CD8-positive, alpha-beta memory T cell (primary cell): ENCODE data around the gene TPM4. TPM values are rescaled to one million over a fixed set of nuclear protein-coding genes. Genes with fewer than 3 reads are reported as not detected.

ENCODE experiments used
- CTCF ChIA-PET: fragments of 350-600 bp; sonication (Branson Sonifier 250); formaldehyde crosslinking; loops from one replicate; lab custom pipeline; 2021; ENCODE audit warnings: antibody characterized with exemption; lab: Charles Lee
- POLR2A ChIA-PET: fragments of 350-600 bp; sonication (Branson Sonifier 250); formaldehyde crosslinking; loops from one replicate; lab custom pipeline; 2021; ENCODE audit warnings: antibody characterized with exemption; lab: Charles Lee
- DNase-seq, 5 donors: peaks; one replicate each; pipeline versions ENCODE4 v3.0.0 to v3.0.0-alpha.2; 2020 to 2022; ENCODE audit warnings: mixed read lengths in 1 of 5
- H3K27ac ChIP-seq: one replicate; pipeline ENCODE4 v1.7.0; 2013; ENCODE audit warnings: low read depth, mild to moderate bottlenecking, low read length, moderate library complexity
- H3K27me3 ChIP-seq: 2 replicates; pipeline ENCODE4 v1.7.0; 2013; ENCODE audit warnings: low read length, mild to moderate bottlenecking; ENCODE audit not compliant: insufficient read depth, poor library complexity, severe bottlenecking
- H3K36me3 ChIP-seq: 2 replicates; pipeline ENCODE4 v1.7.0; 2013; ENCODE audit warnings: mild to moderate bottlenecking, low read length, moderate library complexity; ENCODE audit not compliant: insufficient read depth
- H3K4me1 ChIP-seq: 2 replicates; pipeline ENCODE4 v1.7.0; 2013; ENCODE audit warnings: mild to moderate bottlenecking, low read length, moderate library complexity; ENCODE audit not compliant: insufficient read depth
- H3K4me3 ChIP-seq: 2 replicates; pipeline ENCODE4 v1.7.0; 2013; ENCODE audit warnings: mild to moderate bottlenecking, low read length
- H3K9me3 ChIP-seq: 2 replicates; pipeline ENCODE4 v1.7.0; 2013; ENCODE audit warnings: mild to moderate bottlenecking, low read length
- H3K27ac Mint-ChIP-seq, 8 donors: one replicate each; pipeline ENCODE4 v1.8.0; 2020 to 2021; ENCODE audit warnings: mixed read lengths in 8 of 8, mild to moderate bottlenecking in 6 of 8, inconsistent platforms in 3 of 8, moderate library complexity in 3 of 8
- H3K27me3 Mint-ChIP-seq, 2 donors: one replicate each; pipeline ENCODE4 v1.8.0; 2020 to 2021; ENCODE audit warnings: mixed read lengths in 2 of 2, mild to moderate bottlenecking in 1 of 2, moderate library complexity in 1 of 2
- H3K36me3 Mint-ChIP-seq, 3 donors: one replicate each; pipeline ENCODE4 v1.8.0; 2020 to 2021; ENCODE audit warnings: mixed read lengths in 3 of 3, inconsistent platforms in 1 of 3, mild to moderate bottlenecking in 1 of 3
- H3K4me1 Mint-ChIP-seq, 3 donors: one replicate each; pipeline ENCODE4 v1.8.0; 2020 to 2021; ENCODE audit warnings: mixed read lengths in 3 of 3, inconsistent platforms in 1 of 3, mild to moderate bottlenecking in 1 of 3
- H3K4me3 Mint-ChIP-seq, 7 donors: one replicate each; pipeline ENCODE4 v1.8.0; 2020 to 2021; ENCODE audit warnings: mixed read lengths in 7 of 7, mild to moderate bottlenecking in 6 of 7, moderate library complexity in 4 of 7, inconsistent platforms in 2 of 7
- H3K9me3 Mint-ChIP-seq, 5 donors: one replicate each; pipeline ENCODE4 v1.8.0; 2020 to 2022; ENCODE audit warnings: mixed read lengths in 5 of 5, mild to moderate bottlenecking in 3 of 5, moderate library complexity in 2 of 5, inconsistent platforms in 1 of 5
- polyA plus RNA-seq: library from polyadenylated mRNA; unstranded; fragments of 300-500 nt; fragmentation: Illumina TruSeq; gene quantifications from one replicate; pipeline ENCODE4 v1.2.3, GENCODE V29; 2021
- total RNA-seq, 2 experiments: library from RNA; stranded (reverse); gene quantifications; one replicate each; pipeline ENCODE4 v1.2.3, GENCODE V29; 2021

Gene TPM4
- total and polyA plus RNA-seq, 3 experiments from 2014 or later, result 127 to 270 (median 259) TPM

DNA sequence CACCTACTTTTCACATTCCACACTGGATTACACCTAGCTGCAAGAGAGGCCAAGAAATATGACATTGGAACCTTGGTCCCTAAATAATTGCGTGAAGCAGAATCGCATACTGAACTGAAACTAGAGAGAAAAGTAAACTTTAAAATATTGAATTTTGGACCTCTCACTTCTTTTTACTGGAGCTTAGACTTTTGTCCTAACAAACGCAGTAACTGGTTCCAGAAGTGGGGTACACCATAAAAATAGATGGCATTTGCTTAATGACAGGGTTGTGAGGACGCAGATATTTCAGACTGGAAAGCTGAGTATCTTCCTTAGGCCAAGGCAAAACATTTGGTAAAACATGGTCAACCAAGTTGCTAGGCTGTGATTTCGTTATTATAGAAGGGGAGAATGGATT lies 19.2 kb upstream of the TPM4 start:
- H3K27ac Mint-ChIP-seq, result no peak overlapping the region
- peaks cover 0 to 7% (median 1%) of the 10 kb centered on the region in 3 donors for H3K36me3 Mint-ChIP-seq
- POLR2A ChIA-PET, result no interaction called here
- H3K9me3 Mint-ChIP-seq, result peaks cover 0 to 8% (median 2%) of the 10 kb centered on the region in 5 donors
- Histone ChIP-seq H3K4me3 (no peak overlapping the region), H3K36me3 (no peaks in the 10 kb centered on the region), H3K4me1 (no peaks in the 10 kb centered on the region), H3K27me3 (no peaks in the 10 kb centered on the region), H3K9me3 (no peaks in the 10 kb centered on the region), H3K27ac (no peak overlapping the region)
- H3K4me1 Mint-ChIP-seq, result peaks cover 5 to 9% (median 5%) of the 10 kb centered on the region in 3 donors
- H3K4me3 Mint-ChIP-seq, result no peak overlapping the region
- CTCF ChIA-PET, result interaction anchor here (0.6 to 1.8 kb wide), 2 partner anchors 16 to 88 kb away, joined by 3 to 5 read pairs; no protein-coding TSS in a partner anchor
- no peak for DNase-seq
- H3K27me3 Mint-ChIP-seq, result peaks cover 0 to 4% of the 10 kb centered on the region in 2 donors

GRCh38 chr19:16060294-16060693 lies 16.0 kb upstream of the TPM4 start:
- ChIA-PET CTCF (interaction anchor here (1.2 to 8.2 kb wide), 3 partner anchors 14 to 51 kb away, joined by 3 to 71 read pairs (median 65); partner anchors contain the start of gene TPM4), POLR2A (interaction anchor here (0.9 to 1.0 kb wide), 2 partner anchors 10 to 53 kb away, joined by 3 to 4 read pairs; no protein-coding TSS in a partner anchor)
- peaks cover 3% of the 10 kb centered on the region for H3K4me1 ChIP-seq
- DNase-seq, result no peak
- H3K27me3 ChIP-seq, result no peaks in the 10 kb centered on the region
- peaks cover 0 to 4% of the 10 kb centered on the region in 2 donors for H3K27me3 Mint-ChIP-seq
- H3K36me3 ChIP-seq, result no peaks in the 10 kb centered on the region
- peaks cover 0 to 7% (median 1%) of the 10 kb centered on the region in 3 donors for H3K36me3 Mint-ChIP-seq
- no peak overlapping the region for H3K27ac Mint-ChIP-seq
- H3K9me3 ChIP-seq, result no peaks in the 10 kb centered on the region
- H3K4me3 Mint-ChIP-seq, result no peak overlapping the region
- no peak overlapping the region for H3K4me3 ChIP-seq
- peaks cover 13 to 15% (median 14%) of the 10 kb centered on the region in 3 donors for H3K4me1 Mint-ChIP-seq
- no peak overlapping the region for H3K27ac ChIP-seq
- H3K9me3 Mint-ChIP-seq, result peaks cover 0 to 8% (median 2%) of the 10 kb centered on the region in 5 donors

DNA sequence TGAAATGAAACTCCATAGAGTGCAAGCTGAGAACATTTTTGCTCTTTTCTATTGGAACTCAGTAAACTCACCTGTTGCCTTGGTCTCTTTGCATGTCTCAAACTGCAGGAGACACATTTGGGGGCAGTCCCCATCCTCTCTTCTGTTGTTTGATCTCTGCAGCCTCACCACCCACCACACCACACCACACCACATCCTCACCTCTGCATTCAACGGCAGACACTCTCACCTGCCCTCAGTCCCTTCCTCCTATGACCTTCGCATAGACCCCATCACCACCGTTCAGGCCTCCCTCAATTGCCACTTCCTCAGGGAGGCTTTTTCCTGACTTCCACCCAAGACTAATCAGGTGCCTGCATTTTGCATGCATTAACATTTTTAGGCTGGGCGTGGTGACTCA lies 14.4 kb upstream of the TPM4 start:
- H3K9me3 ChIP-seq, result no peaks in the 10 kb centered on the region
- H3K36me3 Mint-ChIP-seq, result no peaks in the 10 kb centered on the region

GRCh38 chr19:16062789-16063188 lies 13.5 kb upstream of the TPM4 start:
- DNase-seq, result peak; percentile 57 to 78 (median 61)
- no peak overlapping the region for H3K27ac ChIP-seq
- H3K4me1 ChIP-seq, result peaks cover 9% of the 10 kb centered on the region
- H3K27me3 ChIP-seq, result no peaks in the 10 kb centered on the region
- H3K4me1 Mint-ChIP-seq, result peaks cover 16 to 21% (median 18%) of the 10 kb centered on the region in 3 donors
- peaks cover 0 to 2% (median 0%) of the 10 kb centered on the region in 5 donors for H3K9me3 Mint-ChIP-seq
- H3K4me3 Mint-ChIP-seq, result peak overlapping the region in 1 of 7 donors; percentile 56
- POLR2A ChIA-PET, result interaction anchor here (0.8 kb wide), 1 partner anchor 48 kb away, joined by 6 read pairs; no protein-coding TSS in a partner anchor
- CTCF ChIA-PET, result interaction anchor here (0.7 to 8.2 kb wide), 19 partner anchors 11 to 149 kb away, joined by 3 to 71 read pairs (median 4); partner anchors contain the start of genes FAM32A, RAB8A and TPM4
- H3K4me3 ChIP-seq, result no peak overlapping the region
- H3K27ac Mint-ChIP-seq, result peak overlapping the region in 1 of 8 donors; percentile 8
- H3K36me3 ChIP-seq, result no peaks in the 10 kb centered on the region
- peaks cover 0 to 3% of the 10 kb centered on the region in 2 donors for H3K27me3 Mint-ChIP-seq
- H3K36me3 Mint-ChIP-seq, result no peaks in the 10 kb centered on the region
- H3K9me3 ChIP-seq, result no peaks in the 10 kb centered on the region

More for the DNA sequence above, 14.4 kb upstream of the TPM4 start:
- ChIA-PET POLR2A (interaction anchor here (0.7 kb wide), 1 partner anchor 254 kb away, joined by 3 read pairs; no protein-coding TSS in a partner anchor), CTCF (interaction anchor here (0.6 to 8.2 kb wide), 15 partner anchors 13 to 257 kb away, joined by 3 to 71 read pairs (median 5); partner anchors contain the start of genes RAB8A and TPM4)
- Mint-ChIP-seq H3K4me3 (peak overlapping the region in 1 of 7 donors; percentile 4), H3K4me1 (peaks cover 16 to 21% (median 18%) of the 10 kb centered on the region in 3 donors), H3K27ac (peak overlapping the region in 2 of 8 donors; percentile 15 to 44), H3K9me3 (peaks cover 0 to 6% (median 2%) of the 10 kb centered on the region in 5 donors), H3K27me3 (peaks cover 0 to 4% of the 10 kb centered on the region in 2 donors)
- no peaks in the 10 kb centered on the region for H3K36me3 ChIP-seq
- H3K27ac ChIP-seq, result no peak overlapping the region
- peaks cover 7% of the 10 kb centered on the region for H3K4me1 ChIP-seq
- peak in 3 of 5 donors; percentile 44 to 75 (median 73) for DNase-seq
- H3K27me3 ChIP-seq, result no peaks in the 10 kb centered on the region
- no peak overlapping the region for H3K4me3 ChIP-seq

GRCh38 chr19:16064209-16064889 lies 11.9 kb upstream of the TPM4 start:
- H3K27ac Mint-ChIP-seq, result peak overlapping the region in 2 of 8 donors; percentile 33 to 81
- peaks cover 16 to 21% (median 18%) of the 10 kb centered on the region in 3 donors for H3K4me1 Mint-ChIP-seq
- Histone ChIP-seq H3K27me3 (no peaks in the 10 kb centered on the region), H3K4me3 (no peak overlapping the region), H3K27ac (no peak overlapping the region), H3K36me3 (no peaks in the 10 kb centered on the region), H3K4me1 (peaks cover 14% of the 10 kb centered on the region), H3K9me3 (no peaks in the 10 kb centered on the region)
- H3K9me3 Mint-ChIP-seq, result peaks cover 0 to 2% (median 0%) of the 10 kb centered on the region in 5 donors
- no peak overlapping the region for H3K4me3 Mint-ChIP-seq
- ChIA-PET POLR2A (interaction anchor here (0.6 kb wide), 1 partner anchor 12 kb away, joined by 3 read pairs; the partner anchor contains the start of gene TPM4), CTCF (interaction anchor here (0.8 to 8.2 kb wide), 9 partner anchors 10 to 121 kb away, joined by 3 to 71 read pairs (median 13); partner anchors contain the start of genes FAM32A, RAB8A and TPM4)
- H3K36me3 Mint-ChIP-seq, result no peaks in the 10 kb centered on the region
- peak in 1 of 5 donors; percentile 10 for DNase-seq
- H3K27me3 Mint-ChIP-seq, result no peaks in the 10 kb centered on the region

DNA sequence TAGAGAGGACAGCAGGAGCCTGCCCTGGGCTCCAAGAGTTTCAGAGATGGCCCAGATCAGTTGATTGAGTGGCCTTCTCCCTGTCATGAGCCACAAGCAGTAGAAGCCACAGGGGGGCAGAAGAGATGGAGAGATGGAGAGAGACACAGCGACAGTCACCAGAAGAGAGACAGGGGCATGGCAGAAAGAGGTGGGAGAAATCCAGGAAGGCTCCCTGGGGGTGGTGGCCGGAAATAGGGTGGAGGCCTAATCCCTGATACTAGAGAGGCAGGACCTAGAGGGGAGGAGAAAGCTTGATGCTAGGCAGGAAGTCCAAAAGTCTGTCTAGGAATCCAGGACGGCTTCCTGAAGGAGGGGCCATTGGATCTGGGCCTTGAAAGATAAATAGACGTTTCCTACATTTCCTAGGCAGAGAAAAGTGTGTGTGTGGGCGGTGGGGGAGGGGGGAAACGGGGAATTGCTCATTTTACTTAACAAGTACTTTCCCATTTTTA lies 9.6 kb upstream of the TPM4 start:
- no peak overlapping the region for H3K27ac ChIP-seq
- ChIA-PET POLR2A (no interaction called here), CTCF (interaction anchor here (0.7 to 8.2 kb wide), 3 partner anchors 8 to 45 kb away, joined by 3 to 65 read pairs (median 37); partner anchors contain the start of gene RAB8A)
- Mint-ChIP-seq H3K27me3 (no peaks in the 10 kb centered on the region), H3K4me1 (peaks cover 16 to 20% (median 18%) of the 10 kb centered on the region in 3 donors), H3K27ac (peak overlapping the region in 5 of 8 donors; percentile 17 to 91 (median 38)), H3K9me3 (no peaks in the 10 kb centered on the region), H3K4me3 (peak overlapping the region in 1 of 7 donors; percentile 57), H3K36me3 (no peaks in the 10 kb centered on the region)
- DNase-seq, result peak in 4 of 5 donors; percentile 20 to 57 (median 44)
- no peak overlapping the region for H3K4me3 ChIP-seq
- no peaks in the 10 kb centered on the region for H3K27me3 ChIP-seq
- no peaks in the 10 kb centered on the region for H3K36me3 ChIP-seq
- H3K9me3 ChIP-seq, result no peaks in the 10 kb centered on the region
- peaks cover 37% of the 10 kb centered on the region for H3K4me1 ChIP-seq

- Histone ChIP-seq H3K27ac (no peak overlapping the region), H3K4me1 (peaks cover 45% of the 10 kb centered on the region), H3K36me3 (no peaks in the 10 kb centered on the region), H3K4me3 (no peak overlapping the region), H3K9me3 (no peaks in the 10 kb centered on the region), H3K27me3 (no peaks in the 10 kb centered on the region)
- H3K9me3 Mint-ChIP-seq, result no peaks in the 10 kb centered on the region
- ChIA-PET POLR2A (no interaction called here), CTCF (interaction anchor here (0.7 to 8.2 kb wide), 3 partner anchors 8 to 44 kb away, joined by 3 to 65 read pairs (median 37); partner anchors contain the start of gene RAB8A)
- no peak overlapping the region for H3K4me3 Mint-ChIP-seq
- no peaks in the 10 kb centered on the region for H3K36me3 Mint-ChIP-seq
- peak in 1 of 5 donors; percentile 45 for DNase-seq
- H3K27me3 Mint-ChIP-seq, result peaks cover 0 to 1% of the 10 kb centered on the region in 2 donors
- H3K27ac Mint-ChIP-seq, result no peak overlapping the region
- peaks cover 12 to 20% (median 14%) of the 10 kb centered on the region in 3 donors for H3K4me1 Mint-ChIP-seq
Observed at GRCh38 chr19:16067205-16067938, 8.9 kb upstream of the TPM4 start.
